ENCODE results near the gene RNF31. TPM values are rescaled to one million over a fixed set of nuclear protein-coding genes. Genes with fewer than 3 reads are reported as not detected.
"Not testable (repeated sequence)": the region's sequence is repeated elsewhere in the genome, so short reads cannot be mapped to it uniquely, and the experiment has no call there.

Gene RNF31
- total and polyA plus RNA-seq, 2 experiments from 2014 or later: 27.8 to 29.7 TPM

- Histone ChIP-seq H3K4me3 (no peak overlapping the region), H3K36me3 (replicated peaks; ENCODE audit: insufficient read depth, low read depth) (no peaks in the 10 kb centered on the region), H2AFZ (no peak overlapping the region), H3K9me3 (ENCODE audit: low read depth) (no peaks in the 10 kb centered on the region), H3K4me1 (ENCODE audit: insufficient read depth) (no peaks in the 10 kb centered on the region), H3K27me3 (no peaks in the 10 kb centered on the region), H4K20me1 (ENCODE audit: insufficient read depth, poor library complexity, severe bottlenecking) (no peaks in the 10 kb centered on the region), H3K27ac (no peak overlapping the region), H3K4me2 (no peak overlapping the region), H3K79me2 (no peaks in the 10 kb centered on the region), H3K9me2 (replicated peaks; ENCODE audit: insufficient read depth) (no peaks in the 10 kb centered on the region)
- 93% methylated on average over 13 of the region's 13 CpGs for WGBS (ENCODE audit: low lambda C conversion rate, missing lambda C conversion rate)
- TF ChIP-seq EZH2 (IDR thresholded peaks at IDR 0.05; ENCODE audit: borderline replicate concordance): no peak
- no peak for TF ChIP-seq CTCF (IDR thresholded peaks at IDR 0.05; ENCODE audit: poor library complexity)
- no peak for TF ChIP-seq EZH2phosphoT487 (IDR thresholded peaks at IDR 0.05; ENCODE audit: low read depth, severe bottlenecking, unreplicated experiment)
- no peak for DNase-seq (ENCODE audit: low spot score)
Observed at GRCh38 chr14:24103451-24103850, 43.8 kb upstream of the RNF31 start.

- H3K4me2 ChIP-seq; H3K9me3 ChIP-seq (ENCODE audit: low read depth); H4K20me1 ChIP-seq (ENCODE audit: insufficient read depth, poor library complexity, severe bottlenecking); H3K27ac ChIP-seq; H3K4me3 ChIP-seq; H3K4me1 ChIP-seq (ENCODE audit: insufficient read depth); H3K36me3 ChIP-seq (replicated peaks; ENCODE audit: insufficient read depth, low read depth); H3K9me2 ChIP-seq (replicated peaks; ENCODE audit: insufficient read depth); H3K27me3 ChIP-seq; DNase-seq (ENCODE audit: low spot score); H3K79me2 ChIP-seq; H2AFZ ChIP-seq: not testable (repeated sequence)
- WGBS (ENCODE audit: low lambda C conversion rate, missing lambda C conversion rate): 96% methylated on average over 8 of the region's 8 CpGs
Observed at GRCh38 chr14:24105609-24106239, 41.6 kb upstream of the RNF31 start.

GRCh38 chr14:24106672-24107271 lies 40.5 kb upstream of the RNF31 start:
- Histone ChIP-seq H3K27ac (no peak overlapping the region), H3K4me3 (no peak overlapping the region), H3K4me1 (ENCODE audit: insufficient read depth) (no peaks in the 10 kb centered on the region), H3K9me3 (ENCODE audit: low read depth) (no peaks in the 10 kb centered on the region), H3K79me2 (peaks cover 3% of the 10 kb centered on the region), H3K4me2 (no peak overlapping the region), H2AFZ (no peak overlapping the region), H3K9me2 (replicated peaks; ENCODE audit: insufficient read depth) (no peaks in the 10 kb centered on the region), H3K36me3 (replicated peaks; ENCODE audit: insufficient read depth, low read depth) (no peaks in the 10 kb centered on the region), H4K20me1 (ENCODE audit: insufficient read depth, poor library complexity, severe bottlenecking) (no peaks in the 10 kb centered on the region), H3K27me3 (no peaks in the 10 kb centered on the region)
- 91% methylated on average over 4 of the region's 4 CpGs for WGBS (ENCODE audit: low lambda C conversion rate, missing lambda C conversion rate)
- TF ChIP-seq EZH2phosphoT487 (IDR thresholded peaks at IDR 0.05; ENCODE audit: low read depth, severe bottlenecking, unreplicated experiment) (no peak), CTCF (IDR thresholded peaks at IDR 0.05; ENCODE audit: poor library complexity) (no peak), EZH2 (IDR thresholded peaks at IDR 0.05; ENCODE audit: borderline replicate concordance) (no peak)
- no peak for DNase-seq (ENCODE audit: low spot score)

- 34% methylated on average over 5 of the region's 5 CpGs for WGBS (ENCODE audit: low lambda C conversion rate, missing lambda C conversion rate)
- Histone ChIP-seq H3K9me2 (replicated peaks; ENCODE audit: insufficient read depth) (no peaks in the 10 kb centered on the region), H3K4me1 (ENCODE audit: insufficient read depth) (no peaks in the 10 kb centered on the region), H3K27ac (no peak overlapping the region), H3K4me3 (no peak overlapping the region), H3K36me3 (replicated peaks; ENCODE audit: insufficient read depth, low read depth) (no peaks in the 10 kb centered on the region), H4K20me1 (ENCODE audit: insufficient read depth, poor library complexity, severe bottlenecking) (no peaks in the 10 kb centered on the region), H3K9me3 (ENCODE audit: low read depth) (no peaks in the 10 kb centered on the region), H2AFZ (no peak overlapping the region), H3K79me2 (peaks cover 3% of the 10 kb centered on the region), H3K27me3 (no peaks in the 10 kb centered on the region), H3K4me2 (no peak overlapping the region)
- no peak for DNase-seq (ENCODE audit: low spot score)
- no peak for TF ChIP-seq EZH2phosphoT487 (IDR thresholded peaks at IDR 0.05; ENCODE audit: low read depth, severe bottlenecking, unreplicated experiment)
Observed at GRCh38 chr14:24108336-24108874, 38.9 kb upstream of the RNF31 start.
